ENCODE data around the gene TMEM184C.

The TMEM184C gene

DNA sequence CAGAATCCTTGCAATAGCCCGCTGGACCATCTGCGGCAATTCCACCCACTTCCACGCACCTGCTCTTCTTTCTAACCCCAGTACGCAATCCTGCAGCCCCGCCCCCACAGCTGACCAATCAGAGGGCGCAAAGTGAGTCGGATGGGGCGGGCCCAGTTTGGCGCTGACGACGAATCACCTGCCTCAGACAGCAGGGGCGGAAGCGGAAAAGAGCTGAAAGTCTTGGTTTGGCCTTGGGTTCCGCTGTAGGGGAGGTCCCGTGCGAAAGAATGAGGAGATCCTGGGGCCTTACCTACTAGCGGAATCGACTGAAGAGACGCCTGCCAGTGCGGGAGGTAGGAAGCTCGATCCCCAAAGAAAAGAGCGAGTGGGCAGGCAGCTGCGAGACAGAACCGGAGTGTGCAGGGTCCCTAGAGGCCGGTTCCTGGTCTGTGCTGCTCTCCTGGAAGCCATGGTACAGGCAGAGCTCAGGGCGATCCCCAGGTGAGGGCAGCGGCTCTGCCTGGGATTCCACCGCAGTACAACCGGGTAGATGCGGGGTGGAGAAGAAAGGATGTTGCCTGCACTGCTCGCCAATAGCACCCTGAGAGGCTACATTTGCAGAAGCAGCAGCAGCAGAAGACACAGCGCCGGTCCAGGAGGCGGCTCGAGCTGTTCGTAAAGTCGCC, at the start of gene TMEM184C:
TSS of gene TMEM184C (plus strand) at position 225 of the 668 bp plus-strand sequence. CDS start 560 bp downstream, outside the sequence.
- Histone ChIP-seq H3K9ac (ENCODE audit: low read length) (peak within 1 kb of the TSS; percentile 71), H3K79me2 (ENCODE audit: insufficient read depth, low read length) (peaks cover 20% of the 10 kb centered on the region), H3K27me3 (ENCODE audit: insufficient read depth, low read length) (no peaks in the 10 kb centered on the region)

DNA sequence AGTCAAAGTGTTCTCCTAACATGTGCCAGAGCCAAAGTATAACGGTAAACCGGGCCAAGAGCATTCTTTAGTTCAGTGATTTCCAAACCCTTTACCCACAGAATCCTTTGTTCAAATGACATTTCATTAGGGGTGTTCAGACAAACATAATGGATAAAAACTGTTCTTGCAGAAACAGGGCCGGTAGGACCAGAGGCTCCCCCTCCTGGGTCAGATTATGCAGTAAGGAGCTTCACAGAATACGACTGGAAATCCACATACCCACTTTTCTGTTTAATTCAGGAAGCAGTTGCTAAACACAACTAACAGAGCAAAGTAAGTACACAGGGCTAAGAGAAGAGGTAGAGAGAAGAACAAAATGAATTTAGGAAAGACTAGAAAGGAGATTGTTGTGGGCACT, 46.6 kb upstream of the TMEM184C start:
- H3K27me3 ChIP-seq (ENCODE audit: insufficient read depth, low read length), result peaks cover 4% of the 10 kb centered on the region; the same call in 1 of the 2 replicates
- H3K9me3 ChIP-seq (ENCODE audit: low read length), result no peaks in the 10 kb centered on the region
- TF ChIP-seq EZH2 (IDR thresholded peaks at IDR 0.05; ENCODE audit: borderline replicate concordance, low read length), result no peak
- TF ChIP-seq, protein P1, sequence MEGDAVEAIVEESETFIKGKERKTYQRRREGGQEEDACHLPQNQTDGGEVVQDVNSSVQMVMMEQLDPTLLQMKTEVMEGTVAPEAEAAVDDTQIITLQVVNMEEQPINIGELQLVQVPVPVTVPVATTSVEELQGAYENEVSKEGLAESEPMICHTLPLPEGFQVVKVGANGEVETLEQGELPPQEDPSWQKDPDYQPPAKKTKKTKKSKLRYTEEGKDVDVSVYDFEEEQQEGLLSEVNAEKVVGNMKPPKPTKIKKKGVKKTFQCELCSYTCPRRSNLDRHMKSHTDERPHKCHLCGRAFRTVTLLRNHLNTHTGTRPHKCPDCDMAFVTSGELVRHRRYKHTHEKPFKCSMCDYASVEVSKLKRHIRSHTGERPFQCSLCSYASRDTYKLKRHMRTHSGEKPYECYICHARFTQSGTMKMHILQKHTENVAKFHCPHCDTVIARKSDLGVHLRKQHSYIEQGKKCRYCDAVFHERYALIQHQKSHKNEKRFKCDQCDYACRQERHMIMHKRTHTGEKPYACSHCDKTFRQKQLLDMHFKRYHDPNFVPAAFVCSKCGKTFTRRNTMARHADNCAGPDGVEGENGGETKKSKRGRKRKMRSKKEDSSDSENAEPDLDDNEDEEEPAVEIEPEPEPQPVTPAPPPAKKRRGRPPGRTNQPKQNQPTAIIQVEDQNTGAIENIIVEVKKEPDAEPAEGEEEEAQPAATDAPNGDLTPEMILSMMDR (IDR thresholded peaks at IDR 0.05; ENCODE audit: low read length), result no peak
- H3K4me2 ChIP-seq (ENCODE audit: low read length), result no peak overlapping the region
- H3K36me3 ChIP-seq (ENCODE audit: insufficient read depth, low read length), result no peaks in the 10 kb centered on the region
- no peaks in the 10 kb centered on the region for H4K20me1 ChIP-seq (ENCODE audit: insufficient read depth, low read length)
- H3K4me1 ChIP-seq (ENCODE audit: insufficient read depth, low read length, severe bottlenecking), result no peaks in the 10 kb centered on the region
- no peak overlapping the region for H3K4me3 ChIP-seq (ENCODE audit: low read depth, low read length, poor library complexity, severe bottlenecking)
- H3K79me2 ChIP-seq (ENCODE audit: insufficient read depth, low read length), result no peaks in the 10 kb centered on the region
- no peak overlapping the region for H3K27ac ChIP-seq (ENCODE audit: low read depth, low read length, poor library complexity, severe bottlenecking)
- no peak overlapping the region for H2AFZ ChIP-seq (ENCODE audit: low read length)
- H3K9me2 ChIP-seq (ENCODE audit: low read depth, low read length), result no peaks in the 10 kb centered on the region
- no peak overlapping the region for H3K9ac ChIP-seq (ENCODE audit: low read length)
- H3F3A ChIP-seq (ENCODE audit: insufficient read depth, low read length), result no peaks in the 10 kb centered on the region

More for the DNA sequence above, at the start of gene TMEM184C:
- peaks cover 46% of the 10 kb centered on the region for H3K4me1 ChIP-seq (ENCODE audit: insufficient read depth, low read length, severe bottlenecking)
- no peaks in the 10 kb centered on the region for H3K9me3 ChIP-seq (ENCODE audit: low read length)
- no peaks in the 10 kb centered on the region for H3F3A ChIP-seq (ENCODE audit: insufficient read depth, low read length)
- H2AFZ ChIP-seq (ENCODE audit: low read length), result 0 out of 2 replicates have a peak within 1 kb of the TSS, but pooled peaks have one; percentile 9
- TF ChIP-seq, protein P1 (IDR thresholded peaks at IDR 0.05; ENCODE audit: low read length), result no peak
- TF ChIP-seq EZH2 (IDR thresholded peaks at IDR 0.05; ENCODE audit: borderline replicate concordance, low read length), result no peak
- H3K4me2 ChIP-seq (ENCODE audit: low read length), result peak within 1 kb of the TSS; percentile 79
- peak within 1 kb of the TSS; percentile 64 for H3K27ac ChIP-seq (ENCODE audit: low read depth, low read length, poor library complexity, severe bottlenecking)
- H3K4me3 ChIP-seq (ENCODE audit: low read depth, low read length, poor library complexity, severe bottlenecking), result peak within 1 kb of the TSS; percentile 84
- peaks cover 13% of the 10 kb centered on the region; the same call in 1 of the 2 replicates for H3K36me3 ChIP-seq (ENCODE audit: insufficient read depth, low read length)
- no peaks in the 10 kb centered on the region for H4K20me1 ChIP-seq (ENCODE audit: insufficient read depth, low read length)
- H3K9me2 ChIP-seq (ENCODE audit: low read depth, low read length), result no peaks in the 10 kb centered on the region

DNA sequence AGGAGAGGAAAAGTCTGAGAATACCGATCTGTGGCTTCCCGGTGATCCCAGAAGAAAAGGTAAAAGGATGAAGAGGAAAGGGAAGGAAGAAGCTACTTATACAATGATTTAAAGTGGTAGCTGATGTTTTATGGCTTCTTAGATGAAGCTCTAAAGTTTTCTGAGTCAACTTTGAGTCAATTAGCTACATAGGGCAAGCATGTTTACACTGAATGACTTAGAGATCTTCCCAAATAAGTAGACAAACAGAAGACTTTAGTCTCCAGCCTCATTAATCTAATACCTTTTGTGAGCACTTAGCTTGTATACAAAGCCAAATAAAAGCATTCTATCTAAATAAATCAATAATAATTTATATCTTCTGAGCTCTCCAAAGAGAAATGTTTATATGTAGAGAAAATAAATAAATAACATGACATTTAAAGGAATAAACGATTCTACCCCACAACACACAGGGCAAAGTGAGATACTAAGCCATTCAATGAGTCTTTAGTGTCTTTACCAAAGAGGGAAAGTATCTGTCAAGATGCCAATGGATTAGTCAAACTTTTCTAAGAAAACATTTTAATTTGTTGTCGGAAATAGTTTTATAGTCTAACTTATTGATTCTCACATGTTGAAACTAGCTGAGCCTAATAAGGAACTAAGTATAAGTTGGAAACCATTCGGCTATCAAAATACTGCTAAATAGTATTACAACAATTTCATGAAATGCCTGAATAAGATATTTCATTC, 46.0 kb upstream of the TMEM184C start:
- H4K20me1 ChIP-seq (ENCODE audit: insufficient read depth, low read length), result no peaks in the 10 kb centered on the region
- no peaks in the 10 kb centered on the region for H3K79me2 ChIP-seq (ENCODE audit: insufficient read depth, low read length)
- no peaks in the 10 kb centered on the region for H3K9me2 ChIP-seq (ENCODE audit: low read depth, low read length)
- TF ChIP-seq, protein P1 (IDR thresholded peaks at IDR 0.05; ENCODE audit: low read length), result no peak
- no peak for TF ChIP-seq EZH2 (IDR thresholded peaks at IDR 0.05; ENCODE audit: borderline replicate concordance, low read length)
- H3K9me3 ChIP-seq (ENCODE audit: low read length), result no peaks in the 10 kb centered on the region
- H2AFZ ChIP-seq (ENCODE audit: low read length), result no peak overlapping the region
- no peak overlapping the region for H3K4me3 ChIP-seq (ENCODE audit: low read depth, low read length, poor library complexity, severe bottlenecking)
- no peak overlapping the region for H3K27ac ChIP-seq (ENCODE audit: low read depth, low read length, poor library complexity, severe bottlenecking)
- no peaks in the 10 kb centered on the region for H3K36me3 ChIP-seq (ENCODE audit: insufficient read depth, low read length)
- no peaks in the 10 kb centered on the region for H3K4me1 ChIP-seq (ENCODE audit: insufficient read depth, low read length, severe bottlenecking)
- no peak overlapping the region for H3K9ac ChIP-seq (ENCODE audit: low read length)
- H3K4me2 ChIP-seq (ENCODE audit: low read length), result no peak overlapping the region
- peaks cover 4% of the 10 kb centered on the region; the same call in 1 of the 2 replicates for H3K27me3 ChIP-seq (ENCODE audit: insufficient read depth, low read length)
- no peaks in the 10 kb centered on the region for H3F3A ChIP-seq (ENCODE audit: insufficient read depth, low read length)

All from OCI-LY1 (cell line).